IPS DF 4.7 (cell line): ENCODE results near the gene RNF152.

Experiments
- DNase-seq: peaks from one replicate; pipeline ENCODE4 v3.0.0-alpha.2; 2013; ENCODE audit warnings: low spot score; ENCODE audit errors: extremely low read depth

Gene RNF152

DNA sequence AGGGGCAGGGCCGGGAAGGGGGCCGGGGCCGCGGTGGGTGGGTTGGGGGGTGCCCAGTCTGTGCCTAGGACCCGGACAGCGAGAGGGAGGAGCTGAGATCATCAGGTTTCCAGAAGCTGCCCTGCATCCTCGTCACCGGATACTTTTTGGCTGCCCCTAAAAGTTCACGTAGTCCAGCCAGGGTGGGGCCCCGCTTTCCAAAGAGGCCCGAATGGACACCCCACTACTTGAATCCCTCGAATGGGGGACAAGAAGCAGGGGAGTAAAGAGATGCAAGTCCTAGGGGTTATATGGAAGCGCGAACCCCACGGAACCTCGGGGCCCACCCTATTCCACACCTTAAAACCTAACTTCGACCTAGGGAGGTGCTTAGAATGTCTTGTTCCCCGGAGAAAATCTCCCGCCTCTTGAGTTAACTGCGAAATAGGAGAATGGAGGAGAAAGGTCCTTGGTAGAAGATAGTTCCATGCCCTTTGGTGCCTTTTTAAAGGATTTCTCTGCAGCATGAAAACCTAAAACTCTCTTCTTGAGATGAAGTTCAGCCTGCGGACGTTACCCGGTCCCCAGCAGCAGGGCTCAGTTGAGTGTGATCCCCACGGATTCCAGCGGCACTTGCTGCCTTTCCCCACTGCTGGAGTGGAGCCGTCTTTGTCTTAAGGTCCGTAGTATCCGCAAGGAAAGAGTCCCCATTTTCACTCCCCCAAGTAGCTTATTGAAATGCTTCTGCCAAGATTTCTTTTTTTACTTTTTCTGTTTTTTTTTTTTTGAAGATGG lies 2.1 kb upstream of the RNF152 start:
- DNase-seq: no peak

DNA sequence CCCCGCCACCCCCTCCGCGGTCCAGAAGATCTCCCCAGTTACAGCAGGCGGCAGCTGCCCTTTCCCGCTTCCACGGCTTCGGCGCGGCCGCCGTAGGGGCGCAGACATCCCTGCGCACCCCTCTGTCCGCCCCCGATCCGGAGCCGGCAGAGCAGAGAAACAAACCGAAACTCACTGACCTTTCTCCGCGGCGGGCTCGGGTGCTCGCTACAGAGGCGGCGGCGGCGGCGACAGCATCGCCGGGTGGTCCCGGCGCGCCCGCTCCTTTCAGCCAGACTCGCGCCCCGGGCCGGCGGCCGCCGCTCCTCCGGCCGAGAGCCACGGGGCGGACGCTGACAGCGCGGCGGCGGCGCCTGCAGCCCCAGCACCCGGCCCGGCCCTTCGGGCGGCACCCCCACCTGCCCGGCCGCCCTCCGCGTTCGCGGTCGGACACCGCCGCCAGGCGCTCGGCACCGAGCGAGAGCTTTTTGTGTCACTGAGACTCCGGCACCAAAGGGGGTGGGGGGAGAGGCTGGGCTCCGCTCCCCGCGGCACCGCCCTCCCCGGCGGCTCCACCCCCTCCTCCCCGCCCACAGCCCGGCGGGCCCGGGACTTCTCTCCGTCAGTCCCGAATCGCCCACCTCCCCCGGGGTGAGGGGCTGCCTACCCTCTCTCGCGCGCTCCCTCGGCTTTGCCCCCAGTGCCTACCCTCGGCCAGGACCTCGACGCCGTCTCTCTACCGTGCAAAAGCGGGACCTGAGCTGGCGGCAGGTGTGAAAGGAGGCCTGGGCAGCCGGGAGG lies 1.4 kb upstream of the RNF152 start:
- no peak for DNase-seq

DNA sequence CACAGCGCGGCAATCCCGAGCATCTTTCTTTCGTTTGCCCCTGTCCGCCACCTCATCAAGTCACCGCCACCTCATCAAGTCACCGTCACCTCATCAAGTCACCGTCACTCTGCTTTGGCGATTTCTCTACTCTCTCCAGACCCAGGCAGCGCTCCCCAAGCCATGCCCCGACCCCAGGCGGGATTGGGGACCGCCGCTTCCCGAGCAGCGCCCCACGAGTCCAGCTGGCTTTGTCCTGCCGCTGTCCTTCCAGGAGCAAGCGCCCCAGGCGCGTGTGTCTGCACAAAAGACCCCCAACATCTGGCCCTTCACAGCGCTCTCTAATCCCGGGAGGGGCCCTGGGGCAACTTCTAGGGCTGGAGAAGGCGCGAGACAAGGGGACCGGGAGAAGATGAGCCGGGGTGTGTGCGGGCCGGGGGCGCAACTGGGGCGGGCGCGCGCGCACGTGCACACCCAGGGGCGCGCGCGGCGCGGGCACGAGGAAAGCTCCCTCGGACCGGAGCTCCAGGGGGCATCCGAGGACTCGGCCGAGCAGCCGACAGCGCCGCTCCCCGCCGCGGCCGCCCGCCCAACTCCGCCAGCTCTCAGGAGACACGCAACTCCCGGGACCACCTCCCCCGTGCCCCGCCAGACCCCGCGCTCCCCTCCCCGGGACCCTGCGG lies 633 bp upstream of the RNF152 start:
- no peak for DNase-seq

DNA sequence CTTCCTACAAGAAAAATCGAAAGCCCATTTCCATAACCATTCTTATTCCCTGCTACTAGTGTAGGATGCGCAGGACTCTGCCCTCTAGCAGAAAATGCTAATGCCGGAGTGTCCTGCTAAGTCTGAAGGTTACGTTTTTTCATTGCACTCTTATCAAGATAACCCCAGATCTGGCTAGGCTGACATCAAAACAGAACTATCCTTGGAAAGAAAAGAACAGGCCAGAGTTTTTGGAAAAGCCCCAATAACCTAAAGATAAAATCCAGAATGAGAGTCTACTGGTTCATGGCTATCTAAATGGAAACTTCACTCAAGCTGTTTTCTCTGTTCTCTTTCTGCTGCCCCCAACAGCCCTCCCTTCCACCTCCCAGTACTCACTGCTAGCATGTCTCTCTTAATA lies 913 bp downstream of the RNF152 start:
- no peak for DNase-seq

DNA sequence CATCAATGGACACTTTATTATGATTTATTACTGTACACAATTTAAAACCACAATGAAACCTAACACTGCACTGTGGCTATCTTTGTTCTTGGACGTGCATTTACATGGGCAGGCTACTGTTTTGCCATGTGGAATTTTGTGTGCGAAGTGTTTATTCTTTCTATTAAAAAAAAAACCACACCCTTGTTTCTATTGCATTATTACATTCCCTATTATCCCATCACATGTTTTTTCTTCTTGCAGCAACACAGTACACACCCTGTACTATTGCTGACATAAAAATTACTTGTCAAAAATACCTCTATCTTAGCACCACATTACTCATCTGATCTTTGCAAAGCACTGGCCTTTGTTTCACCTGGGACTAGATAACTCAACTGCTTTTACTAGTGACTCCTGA lies 1.5 kb downstream of the RNF152 start:
- no peak for DNase-seq

DNA sequence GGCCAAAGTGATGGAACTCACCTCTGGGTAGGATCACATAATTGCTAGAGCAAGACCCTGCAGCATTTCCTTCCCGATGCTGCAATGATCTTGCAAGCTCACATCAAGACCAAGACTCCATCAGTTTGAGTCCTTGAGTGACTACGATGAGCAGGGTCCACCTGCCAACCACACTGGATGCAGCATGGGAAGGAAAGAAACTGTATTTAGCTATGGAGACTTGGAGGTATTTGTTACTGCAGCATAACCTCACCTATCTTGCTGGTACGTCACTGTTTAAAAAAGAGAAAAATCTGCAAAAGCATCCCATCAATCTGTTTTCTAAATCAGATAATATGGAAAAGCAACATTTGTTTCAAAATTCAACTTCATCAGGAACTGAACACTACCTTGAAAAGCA lies 2.5 kb downstream of the RNF152 start:
- DNase-seq: no peak

DNA sequence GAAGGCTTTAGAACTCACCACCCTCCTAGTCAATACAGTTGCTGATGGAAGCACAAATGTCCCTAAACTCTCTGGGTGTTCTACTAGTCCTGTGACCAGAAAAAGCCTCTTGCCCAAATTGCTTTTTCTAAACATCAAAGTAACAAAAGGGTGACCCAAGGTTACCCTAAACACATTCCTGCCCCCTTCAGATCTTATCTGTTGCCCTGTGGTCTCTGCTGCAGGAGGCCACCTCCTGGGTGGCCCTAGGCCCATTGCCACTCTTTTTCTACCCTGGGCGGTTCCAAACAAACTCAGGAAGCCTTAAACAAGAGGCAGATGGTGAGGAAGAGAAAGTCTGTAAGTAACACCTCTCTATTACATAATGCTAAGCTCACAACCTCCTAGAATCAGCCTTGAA lies 3.3 kb downstream of the RNF152 start:
- no peak for DNase-seq

DNA sequence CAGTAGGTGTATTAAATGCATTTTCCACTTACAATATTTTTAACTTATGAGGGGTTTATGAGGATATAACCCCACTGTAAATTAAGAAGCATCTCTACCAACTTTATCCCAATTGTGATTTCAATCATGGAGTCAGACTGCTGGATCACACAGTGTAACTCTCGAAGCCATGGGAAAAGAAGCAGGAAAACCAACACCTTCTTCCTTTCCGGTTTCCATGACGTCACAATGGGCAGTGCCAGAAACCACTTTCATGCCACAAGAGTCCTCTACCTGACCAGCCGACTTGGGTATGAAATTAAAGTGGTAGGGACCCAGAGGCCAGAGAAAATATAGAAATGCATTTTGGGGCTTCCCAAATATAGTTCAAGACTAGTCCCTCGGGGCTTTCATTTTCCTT lies 4.2 kb downstream of the RNF152 start:
- DNase-seq: no peak

DNA sequence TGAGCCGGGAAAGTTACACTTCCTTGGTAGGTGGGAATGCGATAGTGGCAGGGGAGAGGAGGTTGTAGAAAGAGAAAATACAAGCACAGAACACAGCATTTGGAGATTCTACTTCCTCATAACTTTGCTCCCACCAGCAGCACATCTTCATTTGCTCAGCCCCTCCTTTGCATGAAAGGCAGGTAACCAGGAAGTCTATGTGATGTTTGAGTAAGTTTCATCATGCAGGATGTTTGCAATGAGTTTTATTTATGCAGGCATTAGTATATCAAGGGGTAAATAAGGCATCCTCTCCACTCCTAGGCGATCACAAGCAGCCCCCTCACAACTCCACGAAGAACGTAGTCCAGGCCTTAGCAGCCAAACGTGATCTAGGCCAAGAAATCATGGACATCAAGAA lies 5.0 kb downstream of the RNF152 start:
- no peak for DNase-seq

DNA sequence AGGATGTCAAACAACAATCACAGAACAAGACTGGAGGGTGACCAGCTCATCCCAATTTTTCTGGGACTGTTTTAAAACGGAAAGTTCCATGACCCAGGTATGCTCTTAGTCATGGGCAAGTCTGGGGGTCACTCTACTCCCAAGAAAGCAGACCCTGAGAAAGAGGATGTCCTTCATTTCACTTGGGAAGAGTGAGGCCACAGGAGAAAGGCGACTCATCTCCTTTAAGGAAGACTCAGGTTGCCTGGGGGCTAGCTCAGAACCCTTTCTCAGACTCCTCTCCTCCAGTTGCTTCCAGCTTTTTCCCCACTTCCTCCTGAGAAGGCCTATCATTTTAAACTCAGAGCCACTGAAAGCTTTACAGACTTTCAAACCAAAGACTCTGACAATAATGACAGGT lies 9.3 kb downstream of the RNF152 start:
- no peak for DNase-seq

DNA sequence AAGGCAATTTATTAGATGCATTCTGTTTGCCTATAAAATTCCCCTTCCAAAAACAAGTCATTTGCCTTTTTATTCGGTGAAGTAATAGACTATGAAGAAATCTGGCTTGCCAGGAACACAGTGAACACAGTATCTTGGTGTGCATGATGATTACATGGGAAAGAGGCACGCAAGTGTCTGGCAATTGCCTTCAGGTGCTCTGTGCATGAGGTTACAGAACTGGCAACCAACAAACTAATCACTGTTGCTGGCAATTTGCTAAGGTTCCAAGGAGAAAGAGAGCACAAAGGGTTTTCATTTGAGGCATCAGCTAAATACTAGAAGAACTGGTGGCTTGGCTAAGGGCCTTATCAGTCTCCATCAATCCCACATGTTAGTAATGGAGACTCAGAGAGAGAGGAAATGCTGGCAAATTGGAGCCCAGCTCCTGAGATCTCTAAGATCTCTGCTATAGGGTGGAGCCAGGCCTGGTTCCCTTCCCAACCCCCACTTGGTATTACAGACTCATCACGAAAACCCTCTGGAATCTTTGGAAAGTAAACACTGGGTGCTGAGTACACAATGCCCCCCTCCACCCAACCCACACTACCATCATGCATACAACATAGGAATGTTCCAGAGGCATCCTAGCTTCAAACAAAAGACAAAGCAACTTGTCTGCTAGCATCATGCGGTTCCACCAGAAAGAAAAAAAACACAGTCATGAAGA lies 10.4 kb downstream of the RNF152 start:
- DNase-seq: no peak

DNA sequence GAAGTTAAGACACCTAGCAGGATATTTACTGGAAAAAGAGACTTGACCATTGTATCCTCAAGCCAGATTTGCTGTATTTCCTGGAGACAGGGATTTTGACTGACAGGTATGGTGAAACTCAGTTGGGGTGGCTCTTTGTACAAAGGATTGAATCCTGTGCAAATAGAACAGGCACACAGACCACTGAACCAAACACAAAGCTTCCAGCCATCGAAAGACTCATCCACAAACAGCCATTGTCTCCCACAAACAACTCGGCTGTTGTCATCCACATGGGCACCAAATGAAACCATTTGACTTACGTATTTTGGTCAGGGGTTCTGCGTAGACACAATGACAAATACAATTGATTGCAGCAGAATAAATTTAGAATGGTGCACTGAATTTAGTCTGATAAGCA lies 15.9 kb downstream of the RNF152 start:
- no peak for DNase-seq

DNA sequence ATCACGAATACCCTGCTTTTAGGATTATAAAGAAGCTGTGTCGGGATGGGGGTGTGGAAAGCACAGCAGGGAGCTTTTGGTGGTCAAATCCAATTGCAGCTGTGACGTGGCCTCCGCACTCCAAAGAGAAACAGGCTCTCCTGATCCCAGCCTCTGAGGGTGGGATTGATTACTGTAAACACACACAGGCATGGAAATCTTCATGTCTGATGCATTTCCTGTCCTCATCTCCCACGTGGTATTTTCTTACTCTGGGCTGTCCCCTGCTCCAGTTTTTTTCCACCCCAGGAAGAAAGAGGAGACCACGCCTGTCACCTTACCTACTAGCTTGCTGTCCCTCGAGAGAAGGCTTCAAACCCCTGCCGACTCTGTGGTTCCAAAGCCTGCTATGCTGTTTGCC lies 22.7 kb downstream of the RNF152 start:
- no peak for DNase-seq

DNA sequence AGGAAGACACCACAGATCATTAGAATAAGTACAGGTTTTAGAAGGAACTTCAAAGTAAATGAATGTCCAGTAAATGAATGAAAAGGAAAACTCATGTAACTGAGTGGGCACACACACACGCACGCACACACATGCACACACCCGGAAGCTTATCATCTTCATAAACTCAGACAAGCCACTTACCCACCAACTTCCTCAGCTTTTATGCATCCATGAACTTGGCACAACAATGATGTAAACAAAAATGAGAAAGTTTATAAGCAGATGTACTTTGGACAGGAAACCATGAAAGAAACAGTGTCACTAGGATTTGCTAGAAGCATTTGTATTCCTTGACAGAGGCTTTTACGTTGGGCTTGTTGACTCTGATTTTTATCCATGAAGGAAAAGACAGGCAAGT lies 23.2 kb downstream of the RNF152 start:
- DNase-seq: no peak

DNA sequence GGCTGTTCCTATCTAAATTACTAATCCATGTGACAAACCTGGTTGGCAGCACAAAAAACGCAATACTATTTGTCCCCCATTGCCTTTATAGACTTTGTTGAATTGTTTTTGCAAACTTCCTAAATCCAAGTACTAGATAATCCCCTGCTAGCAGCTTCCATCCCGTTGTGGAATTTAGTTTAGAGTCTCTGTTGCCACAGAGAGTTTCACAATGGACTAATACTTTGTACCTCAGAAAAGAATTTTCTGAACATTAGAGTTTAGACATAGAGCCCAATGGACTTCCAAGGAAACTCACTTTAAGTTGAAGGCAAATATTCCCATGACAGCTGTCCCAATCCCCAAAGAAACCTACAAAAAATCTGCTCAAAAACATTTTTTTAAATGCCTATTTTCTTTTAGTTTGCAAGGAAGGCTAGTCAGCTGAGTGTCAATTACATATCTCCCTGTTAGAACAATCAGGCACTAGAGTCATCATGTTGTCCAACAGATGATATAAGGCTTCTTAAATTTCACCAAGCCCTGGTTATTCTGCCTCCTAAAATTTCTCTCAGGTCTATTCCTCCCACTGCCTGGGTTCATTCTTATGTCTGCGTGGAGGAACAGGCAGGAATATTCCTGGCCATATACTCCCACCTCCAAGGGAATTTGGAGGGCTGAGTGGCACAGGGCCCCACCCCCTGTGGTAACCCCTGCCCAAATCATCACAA lies 27.2 kb downstream of the RNF152 start:
- DNase-seq: no peak

DNA sequence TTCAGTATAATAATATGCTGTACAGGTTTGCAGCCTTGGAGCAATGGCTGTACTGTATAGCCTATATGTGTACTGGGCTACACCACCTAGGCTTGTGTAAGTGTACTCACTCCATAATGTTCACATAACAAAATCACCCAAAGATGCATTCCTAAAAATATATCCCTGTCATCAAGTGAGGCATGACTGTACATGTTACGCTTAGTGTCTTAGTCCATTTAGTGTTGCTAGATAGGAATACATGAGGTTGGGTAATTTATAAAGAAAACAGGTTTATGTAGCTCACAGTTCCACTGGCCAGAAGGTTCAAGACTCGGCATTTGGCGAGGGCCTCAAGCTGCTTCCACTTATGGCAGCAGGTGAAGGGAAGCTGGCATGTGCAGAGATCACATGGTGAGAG lies 31.4 kb downstream of the RNF152 start:
- DNase-seq: no peak

DNA sequence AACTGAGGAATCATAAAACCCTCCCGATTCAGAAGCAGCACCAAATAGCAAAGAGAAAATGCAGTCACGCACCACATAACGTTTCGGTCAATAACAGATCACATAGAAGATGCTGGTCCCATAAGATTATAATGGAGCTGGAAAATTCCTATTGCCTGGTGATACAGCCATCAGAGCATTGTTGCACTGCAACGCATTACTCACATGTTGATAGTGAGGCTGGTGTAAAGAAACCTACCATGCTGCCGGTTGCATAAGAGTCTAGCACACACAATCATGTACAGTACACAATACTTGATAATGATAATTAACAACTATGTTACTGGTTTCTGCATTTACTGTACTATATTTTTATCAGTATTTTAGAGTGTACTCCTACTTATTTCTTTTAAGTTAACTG lies 32.5 kb downstream of the RNF152 start:
- no peak for DNase-seq

DNA sequence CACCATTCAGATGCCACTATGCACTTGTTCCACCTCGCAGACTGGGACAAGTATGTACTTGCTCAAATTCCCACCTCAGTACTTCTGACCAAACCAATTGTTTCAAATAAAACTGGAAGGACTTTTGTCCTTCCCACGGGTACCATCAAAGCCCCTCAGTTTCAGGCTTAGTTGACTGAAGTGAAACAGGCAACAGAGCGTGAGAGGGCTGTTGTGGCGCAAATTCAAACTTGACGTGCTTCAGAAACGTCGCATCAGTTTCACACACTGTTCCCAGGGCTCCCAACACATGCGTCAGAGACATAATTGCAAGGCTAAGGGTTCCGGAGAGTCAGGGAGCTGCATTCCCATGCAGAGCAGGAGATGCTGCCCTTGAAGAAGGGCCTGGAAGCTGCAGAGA lies 33.7 kb downstream of the RNF152 start:
- DNase-seq: no peak

DNA sequence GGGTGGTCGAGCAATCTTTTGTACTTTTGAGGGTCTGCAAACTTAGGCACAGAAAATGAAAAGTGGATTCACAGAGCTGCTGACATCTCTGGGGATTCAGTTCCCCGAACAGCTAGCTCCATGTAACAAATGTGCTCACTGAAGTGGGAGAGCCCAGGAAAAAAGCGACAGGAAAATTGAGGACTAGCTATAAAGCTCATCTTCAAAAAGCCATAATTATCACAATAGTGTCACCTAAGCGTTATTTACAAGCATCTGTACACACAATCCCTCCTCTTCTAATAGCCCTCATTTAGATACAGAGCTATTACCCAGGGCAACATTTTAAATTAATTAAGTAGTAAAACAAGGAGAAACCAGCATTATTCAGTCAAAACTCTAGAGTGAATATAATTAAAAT lies 36.1 kb downstream of the RNF152 start:
- no peak for DNase-seq

DNA sequence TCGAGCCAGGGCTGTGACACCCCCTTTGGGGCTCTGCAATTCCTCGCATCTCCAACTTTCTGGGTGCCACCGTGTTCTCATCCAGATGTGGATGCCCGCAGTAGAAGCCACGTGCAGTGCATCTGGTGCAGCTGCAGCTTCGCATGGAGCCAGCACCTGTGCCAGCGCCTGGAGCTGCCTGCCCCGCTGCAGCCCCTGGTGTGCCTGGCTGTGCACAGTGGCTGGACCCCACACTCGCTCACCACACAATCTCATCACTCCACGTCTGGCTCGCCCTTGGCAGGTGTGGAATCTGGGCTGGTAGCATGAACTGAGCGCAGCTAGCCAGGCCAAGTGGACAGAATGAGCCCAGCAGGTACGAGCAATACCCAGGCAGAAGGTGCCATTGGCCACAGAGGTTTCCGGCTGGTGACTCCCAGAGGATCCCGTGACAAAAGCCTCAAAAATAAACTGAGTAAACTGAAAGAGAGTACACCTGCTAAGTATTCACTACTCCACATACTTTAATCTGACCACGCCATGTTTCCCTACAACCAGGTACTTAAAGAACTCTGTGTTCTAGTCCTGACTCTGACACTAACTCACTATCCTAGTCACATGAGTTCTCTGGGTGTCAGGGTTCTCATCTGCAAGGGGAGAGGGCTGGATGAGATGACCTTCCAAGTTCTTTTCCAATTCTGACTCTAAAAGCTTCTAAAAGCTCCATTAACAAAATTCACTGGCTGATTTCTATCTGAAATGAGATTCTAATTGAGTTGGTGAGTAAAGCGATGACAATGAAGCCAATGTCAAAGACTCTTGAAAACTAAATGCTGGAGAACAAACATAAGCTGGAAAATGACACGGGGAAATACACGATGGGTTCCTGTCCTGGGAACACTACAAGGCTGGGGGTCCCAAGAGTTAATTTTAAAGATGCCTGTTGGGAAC lies 37.1 kb downstream of the RNF152 start:
- DNase-seq: no peak
